Liver (tissue), 9 donors: ENCODE measurements around the gene MACROH2A1. TPM values are rescaled to one million over a fixed set of nuclear protein-coding genes. Genes with fewer than 3 reads are reported as not detected.

ENCODE experiments used
- DNase-seq: peaks from one replicate; pipeline ENCODE4 v3.0.0-alpha.2; 2017; ENCODE audit warnings: low spot score
- H3K27ac ChIP-seq, 2 donors: one replicate each; pipeline ENCODE4 v1.7.0; 2013; ENCODE audit warnings: inconsistent platforms in 2 of 2, low read length in 2 of 2, control low read depth in 1 of 2, low read depth in 1 of 2, mild to moderate bottlenecking in 1 of 2
- H3K27me3 ChIP-seq, 4 donors: one replicate each; pipeline versions ENCODE4 v1.6.1 to v1.7.0; 2013; ENCODE audit warnings: low read length in 3 of 4, inconsistent platforms in 1 of 4, mild to moderate bottlenecking in 1 of 4, moderate library complexity in 1 of 4; ENCODE audit not compliant: control insufficient read depth in 4 of 4, insufficient read depth in 4 of 4
- H3K36me3 ChIP-seq, 4 donors: one replicate each; pipeline versions ENCODE4 v1.6.1 to v1.7.0; 2013; ENCODE audit warnings: low read length in 3 of 4, mild to moderate bottlenecking in 3 of 4, low read depth in 1 of 4, moderate library complexity in 1 of 4; ENCODE audit not compliant: control insufficient read depth in 4 of 4, insufficient read depth in 3 of 4
- H3K4me1 ChIP-seq, 4 donors: one replicate each; pipeline versions ENCODE4 v1.6.1 to v1.7.0; 2013; ENCODE audit warnings: low read length in 3 of 4, mild to moderate bottlenecking in 3 of 4, moderate library complexity in 1 of 4; ENCODE audit not compliant: control insufficient read depth in 4 of 4, insufficient read depth in 4 of 4
- H3K4me3 ChIP-seq, 3 donors: one replicate each; pipeline versions ENCODE4 v1.6.1 to v1.7.0; 2013; ENCODE audit warnings: low read length in 3 of 3, control low read depth in 1 of 3, low read depth in 1 of 3, mild to moderate bottlenecking in 1 of 3
- H3K9ac ChIP-seq, 2 donors: one replicate each; pipeline ENCODE4 v1.7.0; 2013; ENCODE audit warnings: low read length in 2 of 2, mild to moderate bottlenecking in 2 of 2, moderate library complexity in 2 of 2, control low read depth in 1 of 2, low read depth in 1 of 2
- H3K9me3 ChIP-seq, 4 donors: one replicate each; pipeline versions ENCODE4 v1.6.1 to v1.7.0; 2013; ENCODE audit warnings: low read length in 3 of 4; ENCODE audit not compliant: control insufficient read depth in 4 of 4
- ATF3 ChIP-seq: IDR thresholded peaks from 2 replicates; pipeline ENCODE4 v1.6.1; 2016; ENCODE audit warnings: antibody characterized with exemption
- CTCF ChIP-seq: fragments of 150-350 bp; IDR thresholded peaks from 2 replicates; pipeline ENCODE4 v1.5.1; 2017; ENCODE audit warnings: improper control_type of control experiment, low read depth, low read length; ENCODE audit not compliant: missing input control
- EGR1 ChIP-seq, 2 donors: IDR thresholded peaks; 2 replicates each; pipeline ENCODE4 v1.6.1; 2016 to 2018; ENCODE audit warnings: antibody characterized with exemption in 2 of 2, low read depth in 2 of 2
- FOXA1 ChIP-seq: IDR thresholded peaks from 2 replicates; pipeline ENCODE4 v1.6.1; 2016; ENCODE audit warnings: antibody characterized with exemption
- FOXA2 ChIP-seq: IDR thresholded peaks from 2 replicates; pipeline ENCODE4 v1.6.1; 2016; ENCODE audit warnings: antibody characterized with exemption
- GABPA ChIP-seq, 2 donors: IDR thresholded peaks in 1 of 2; conservative IDR thresholded peaks in 1 of 2; 2 replicates each; pipeline ENCODE4 v1.6.1; 2016; ENCODE audit warnings: antibody characterized with exemption in 2 of 2, mild to moderate bottlenecking in 1 of 2, moderate library complexity in 1 of 2
- HNF4A ChIP-seq, 2 donors: conservative IDR thresholded peaks; 2 replicates each; pipeline ENCODE4 v1.6.1; 2016; ENCODE audit warnings: antibody characterized with exemption in 2 of 2, mild to moderate bottlenecking in 2 of 2
- HNF4G ChIP-seq: IDR thresholded peaks from 2 replicates; pipeline ENCODE4 v1.6.1; 2016; ENCODE audit warnings: antibody characterized with exemption
- JUND ChIP-seq, 2 donors: IDR thresholded peaks; 2 replicates each; pipeline ENCODE4 v1.6.1; 2016; ENCODE audit warnings: antibody characterized with exemption in 2 of 2
- NR2F2 ChIP-seq: IDR thresholded peaks from 2 replicates; pipeline ENCODE4 v1.6.1; 2016; ENCODE audit warnings: antibody characterized with exemption
- RAD21 ChIP-seq, 2 donors: IDR thresholded peaks; 2 replicates each; pipeline ENCODE4 v1.6.1; 2016; ENCODE audit warnings: antibody characterized with exemption in 2 of 2, mild to moderate bottlenecking in 2 of 2
- SP1 ChIP-seq: IDR thresholded peaks from 2 replicates; pipeline ENCODE4 v1.6.1; 2018; ENCODE audit warnings: antibody characterized with exemption, mild to moderate bottlenecking
- TAF1 ChIP-seq: conservative IDR thresholded peaks from 2 replicates; pipeline ENCODE4 v1.6.1; 2016; ENCODE audit warnings: antibody characterized with exemption, mild to moderate bottlenecking
- ZBTB33 ChIP-seq: IDR thresholded peaks from 2 replicates; pipeline ENCODE4 v1.6.1; 2016; ENCODE audit warnings: antibody characterized with exemption
- WGBS: extraction: QIAGEN DNeasy Blood & Tissue Kit; methylation state at CpG from one replicate; pipeline ENCODE4 v1.1.7; 2013; 5-methylcytosine and 5-hydroxymethylcytosine counted together
- polyA plus RNA-seq, 2 donors: library from polyadenylated mRNA; stranded (reverse) in 1 of 2; unstranded in 1 of 2; fragments of 200-250 nt in 1 of 2; fragments of >200 nt in 1 of 2; fragmentation: Nextera tagmentation in 1 of 2; extraction: Ambion mirVana in 1 of 2; gene quantifications; one replicate each; pipeline versions ENCODE4 v1.2.1 to v1.2.3, GENCODE V29; 2013 to 2015
- total RNA-seq, 2 donors: library from RNA; depleted of rRNA; stranded (reverse); fragments of >200 nt; gene quantifications; one replicate each; pipeline ENCODE4 v1.2.3, GENCODE V29; 2014
- TF ChIP-seq, protein P1 (sequence below): IDR thresholded peaks from 2 replicates; pipeline ENCODE4 v1.6.1; 2016; ENCODE audit warnings: antibody characterized with exemption
- donor health status: healthy.
- donor health status: healthy.
- donor health status: healthy.
- donor health status: healthy.
- donor health status: healthy.

Gene MACROH2A1
- total and polyA plus RNA-seq, 4 donors, result 33.7 to 113 (median 62.7) TPM

DNA sequence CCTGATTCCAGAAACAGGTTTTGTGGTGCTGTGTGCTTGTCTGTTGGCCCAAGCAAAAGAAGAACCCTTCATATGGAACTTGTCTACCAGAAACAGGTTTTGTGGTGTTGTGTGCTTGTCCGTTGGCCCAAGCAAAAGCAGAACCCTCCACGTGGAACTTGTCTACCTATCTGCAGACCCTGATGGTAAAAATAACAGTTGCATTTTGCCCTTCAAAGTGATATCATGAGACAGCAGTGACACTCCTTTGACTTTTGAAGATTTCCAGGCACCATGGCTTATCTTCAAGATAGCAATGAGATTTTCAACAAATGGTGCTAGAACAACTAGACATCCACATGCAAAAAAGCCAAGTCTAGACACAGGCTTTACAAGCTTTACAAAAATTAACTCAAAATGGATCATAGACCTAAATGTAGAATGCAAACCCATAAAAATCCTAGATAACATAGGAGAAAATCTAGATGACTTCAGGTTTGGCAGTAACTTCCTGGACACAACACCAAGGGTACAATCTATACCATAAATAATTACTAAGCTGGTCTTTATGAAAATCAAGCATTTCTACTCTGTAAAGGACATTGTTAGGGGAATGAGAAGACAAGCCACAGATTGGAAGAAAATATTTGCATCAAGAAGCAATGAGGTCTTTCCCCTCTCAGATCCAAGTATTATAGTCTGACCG, 16.8 kb downstream of the MACROH2A1 start:
- TF ChIP-seq CTCF (no peak), SP1 (no peak)
- no peak for DNase-seq
- Histone ChIP-seq H3K36me3 (peaks cover 5 to 36% (median 25%) of the 10 kb centered on the region in 4 donors), H3K27ac (no peak overlapping the region), H3K9ac (no peak overlapping the region), H3K4me1 (peaks cover 0 to 5% (median under 1%) of the 10 kb centered on the region in 4 donors), H3K27me3 (no peaks in the 10 kb centered on the region), H3K9me3 (no peaks in the 10 kb centered on the region), H3K4me3 (no peak overlapping the region)
- 85% methylated on average over 3 of the region's 3 CpGs for WGBS

DNA sequence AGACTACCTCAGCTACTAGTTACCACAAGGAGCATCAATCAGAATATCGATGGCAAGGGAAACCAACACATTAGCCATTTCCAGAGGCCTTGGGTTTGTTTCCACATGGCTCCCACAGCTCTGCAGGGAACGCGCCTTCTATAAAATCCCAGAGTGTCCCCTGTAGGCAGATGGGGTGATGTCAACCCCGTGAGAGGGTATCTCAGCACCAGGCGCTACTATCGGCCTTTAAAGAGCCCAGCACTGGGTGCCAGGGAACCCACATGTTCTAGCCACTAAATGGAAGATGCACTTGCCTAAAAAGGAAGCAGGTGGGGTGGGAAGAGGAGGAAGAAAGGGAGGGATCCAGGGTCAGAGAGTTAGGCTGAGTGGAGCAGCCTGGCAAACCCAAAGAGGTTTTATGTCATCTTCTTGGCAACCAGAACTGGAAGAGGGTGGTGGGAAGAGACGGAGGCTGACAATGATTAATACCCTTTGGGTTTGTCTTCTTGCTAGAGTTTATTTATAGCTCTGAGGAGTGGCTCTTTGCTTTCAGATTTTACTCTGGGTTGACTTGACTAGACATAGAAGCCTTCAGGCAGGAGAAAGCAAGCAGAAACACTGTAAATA, 19.9 kb downstream of the MACROH2A1 start:
- 90% methylated on average over 7 of the region's 7 CpGs for WGBS
- no peaks in the 10 kb centered on the region for H3K27me3 ChIP-seq
- no peaks in the 10 kb centered on the region for H3K9me3 ChIP-seq
- DNase-seq, result no peak
- no peak overlapping the region for H3K4me3 ChIP-seq
- TF ChIP-seq EGR1 (IDR thresholded peaks at IDR 0.05; ENCODE audit: low read depth in 2 of 2), result no peak
- TF ChIP-seq HNF4G, result no peak
- H3K4me1 ChIP-seq, result peaks cover 0 to 5% (median under 1%) of the 10 kb centered on the region in 4 donors
- peaks cover 6 to 28% (median 13%) of the 10 kb centered on the region in 4 donors for H3K36me3 ChIP-seq
- no peak overlapping the region for H3K9ac ChIP-seq
- no peak overlapping the region for H3K27ac ChIP-seq

GRCh38 chr5:135377751-135378680, 21.0 kb downstream of the MACROH2A1 start:
- Histone ChIP-seq H3K4me3 (no peak overlapping the region), H3K4me1 (peaks cover 0 to 5% (median under 1%) of the 10 kb centered on the region in 4 donors), H3K27ac (no peak overlapping the region), H3K9ac (no peak overlapping the region), H3K36me3 (peaks cover 5 to 25% (median 11%) of the 10 kb centered on the region in 4 donors), H3K27me3 (no peaks in the 10 kb centered on the region), H3K9me3 (no peaks in the 10 kb centered on the region)
- DNase-seq, result no peak
- TF ChIP-seq NR2F2 (no peak), RAD21 (IDR thresholded peaks at IDR 0.05) (no peak), FOXA2 (no peak), GABPA (IDR thresholded peaks at IDR 0.05 in 1 of 2, conservative IDR thresholded peaks at IDR 0.05 in 1 of 2) (no peak), JUND (IDR thresholded peaks at IDR 0.05) (no peak), HNF4A (conservative IDR thresholded peaks at IDR 0.05) (no peak), ATF3 (no peak), CTCF (no peak), SP1 (no peak), FOXA1 (no peak), TAF1 (no peak), ZBTB33 (no peak)
- TF ChIP-seq, protein P1, sequence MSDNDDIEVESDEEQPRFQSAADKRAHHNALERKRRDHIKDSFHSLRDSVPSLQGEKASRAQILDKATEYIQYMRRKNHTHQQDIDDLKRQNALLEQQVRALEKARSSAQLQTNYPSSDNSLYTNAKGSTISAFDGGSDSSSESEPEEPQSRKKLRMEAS, result no peak
- WGBS, result 87% methylated on average over 17 of the region's 17 CpGs
